ENCODE data around the gene CD300LF. TPM values are rescaled to one million over a fixed set of nuclear protein-coding genes. Genes with fewer than 3 reads are reported as not detected.
A peak's percentile ranks its signal among the peaks of the same experiment; 100 is the strongest.

Gene CD300LF
- total RNA-seq, 2 experiments from 2014 or later: not detected

DNA sequence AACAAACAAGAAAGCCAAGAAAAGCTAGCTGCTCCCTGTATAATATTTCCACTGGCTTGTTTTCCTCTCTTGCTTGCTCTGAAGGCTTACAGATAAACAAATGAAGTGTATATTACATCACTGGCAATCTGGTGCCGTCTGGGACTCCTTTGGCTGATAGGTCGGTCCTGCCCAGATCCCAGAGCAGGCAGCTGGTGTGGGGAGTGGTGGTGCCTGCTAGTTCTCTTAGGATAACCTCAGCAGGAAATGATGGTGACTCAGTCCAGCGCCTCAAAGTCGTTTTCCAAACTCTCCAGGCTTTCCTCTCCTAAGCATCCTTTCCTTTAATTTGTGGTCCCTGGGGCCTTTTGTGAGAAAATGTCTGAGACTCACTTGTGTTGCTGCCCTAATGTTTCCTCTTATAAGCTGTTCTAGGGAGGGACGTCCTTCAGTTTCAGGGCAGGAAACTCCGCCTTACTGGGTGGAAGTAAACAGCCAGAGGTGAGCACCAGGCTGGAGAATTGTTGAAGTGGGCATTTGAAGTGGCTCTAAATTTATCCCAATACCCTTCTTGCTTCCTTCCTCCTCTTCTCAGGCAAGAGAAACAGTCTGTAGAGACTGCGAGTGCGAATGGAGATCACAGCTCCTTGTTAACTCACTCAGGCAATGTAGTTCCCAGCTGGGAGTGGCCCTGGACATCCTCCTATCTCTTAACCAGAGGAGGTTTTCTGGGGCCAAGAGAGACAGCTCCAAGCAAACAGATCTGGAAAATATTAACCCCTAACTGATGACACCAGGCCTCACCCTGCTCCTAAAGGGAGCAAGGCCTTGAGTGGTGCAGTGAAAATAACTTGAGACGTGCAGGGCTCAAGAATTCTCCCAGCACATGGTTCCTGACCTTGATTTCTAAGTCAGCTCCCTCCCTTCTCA, 34.9 kb downstream of the CD300LF start:
- H3K27me3 Mint-ChIP-seq: peaks cover 58% of the 10 kb centered on the region
- POLR2A ChIA-PET: interaction anchor here (0.8 kb wide), 1 partner anchor 60 kb away, joined by 3 read pairs; no protein-coding TSS in a partner anchor

DNA sequence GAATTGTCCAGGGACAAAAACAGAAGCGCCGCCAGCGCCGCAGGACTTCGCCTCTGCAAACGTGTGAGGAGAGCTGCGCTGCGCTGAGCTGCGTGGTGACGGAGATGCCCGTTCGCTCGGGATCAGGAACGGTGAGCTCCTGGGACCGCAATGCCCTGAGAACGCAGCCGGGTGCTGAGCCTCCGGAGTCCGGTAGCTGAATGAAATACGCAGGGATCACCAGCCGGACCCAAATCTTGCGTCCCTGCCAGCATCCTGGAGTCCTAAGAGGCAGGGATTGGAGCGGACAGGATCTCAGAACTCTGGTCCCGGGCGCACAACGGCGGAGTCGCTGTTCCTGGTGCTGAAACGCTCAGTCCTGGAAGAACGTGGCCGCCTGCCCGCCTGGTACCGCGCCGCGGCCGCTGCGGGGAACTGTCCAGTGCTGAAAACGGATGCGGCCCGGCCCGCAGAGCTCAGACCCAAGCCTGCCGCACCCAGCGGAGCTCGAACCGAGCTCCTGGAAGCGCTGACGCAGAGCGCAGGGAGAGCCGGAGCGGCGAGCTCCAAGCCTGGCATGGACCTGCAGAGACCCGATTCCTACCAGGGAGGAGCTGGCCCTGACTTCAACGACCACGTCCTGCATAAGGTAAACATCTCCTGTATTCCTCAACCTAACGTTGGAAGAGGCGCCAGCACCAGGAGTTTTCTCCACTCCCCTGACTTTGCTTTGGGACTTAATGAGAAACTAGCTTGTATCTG, 41.5 kb downstream of the CD300LF start:
- Mint-ChIP-seq H3K36me3 (ENCODE audit: low read depth) (no peaks in the 10 kb centered on the region), H3K27me3 (peaks cover 72% of the 10 kb centered on the region), H3K27ac (no peak overlapping the region), H3K4me1 (no peaks in the 10 kb centered on the region), H3K9me3 (peaks cover 4% of the 10 kb centered on the region), H3K4me3 (no peak overlapping the region)
- ChIA-PET CTCF (interaction anchor here (0.6 to 3.0 kb wide), 8 partner anchors 14 to 375 kb away, joined by 3 to 15 read pairs (median 6); partner anchors contain the start of gene RAB37), POLR2A (interaction anchor here (1.1 kb wide), 1 partner anchor 202 kb away, joined by 4 read pairs; the partner anchor contains the start of gene FDXR)
- peak; percentile 78 for DNase-seq

More for the DNA sequence above, 34.9 kb downstream of the CD300LF start:
- Mint-ChIP-seq H3K4me1 (peaks cover 19% of the 10 kb centered on the region), H3K27ac (peak overlapping the region; percentile 34), H3K36me3 (ENCODE audit: low read depth) (no peaks in the 10 kb centered on the region), H3K4me3 (no peak overlapping the region), H3K9me3 (no peaks in the 10 kb centered on the region)
- no peak for DNase-seq
- CTCF ChIA-PET: interaction anchor here (1.2 to 5.4 kb wide), 3 partner anchors 20 to 239 kb away, joined by 5 to 29 read pairs (median 18); partner anchors contain the start of gene RAB37

- no peak for DNase-seq
- peaks cover 4% of the 10 kb centered on the region for H3K9me3 Mint-ChIP-seq
- peaks cover 73% of the 10 kb centered on the region for H3K27me3 Mint-ChIP-seq
- H3K4me1 Mint-ChIP-seq: no peaks in the 10 kb centered on the region
- no peaks in the 10 kb centered on the region for H3K36me3 Mint-ChIP-seq (ENCODE audit: low read depth)
- CTCF ChIA-PET: interaction anchor here (3.0 kb wide), 1 partner anchor 13 kb away, joined by 15 read pairs; no protein-coding TSS in a partner anchor
- H3K4me3 Mint-ChIP-seq: no peak overlapping the region
- no peak overlapping the region for H3K27ac Mint-ChIP-seq
- POLR2A ChIA-PET: no interaction called here
Observed at GRCh38 chr17:74670329-74670728, 42.4 kb downstream of the CD300LF start.

DNA sequence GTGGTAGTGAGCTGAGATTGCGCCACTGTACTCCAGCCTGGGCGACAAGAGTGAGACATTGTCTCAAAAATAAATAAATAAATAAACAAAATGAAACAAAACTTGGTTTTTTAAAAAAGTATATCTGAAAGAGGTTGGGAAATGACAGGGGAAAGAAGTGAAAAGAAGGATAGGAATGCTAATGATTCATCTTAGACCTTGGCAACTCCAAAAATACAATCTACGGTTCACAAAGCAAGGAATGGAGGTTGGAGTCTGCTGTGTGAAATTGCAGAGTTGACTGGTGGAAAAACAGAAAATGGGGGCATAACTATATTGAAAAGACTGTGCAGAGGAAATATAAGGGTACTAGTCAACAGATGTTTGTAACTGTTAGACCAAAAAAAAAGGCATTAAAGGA, 49.2 kb downstream of the CD300LF start:
- no peaks in the 10 kb centered on the region for H3K36me3 Mint-ChIP-seq (ENCODE audit: low read depth)
- DNase-seq: no peak
- no peak overlapping the region for H3K27ac Mint-ChIP-seq
- POLR2A ChIA-PET: no interaction called here
- CTCF ChIA-PET: interaction anchor here (1.2 kb wide), 1 partner anchor 73 kb away, joined by 3 read pairs; no protein-coding TSS in a partner anchor
- no peaks in the 10 kb centered on the region for H3K4me1 Mint-ChIP-seq
- no peaks in the 10 kb centered on the region for H3K9me3 Mint-ChIP-seq
- peaks cover 65% of the 10 kb centered on the region for H3K27me3 Mint-ChIP-seq
- no peak overlapping the region for H3K4me3 Mint-ChIP-seq

GRCh38 chr17:74659889-74660288, 52.8 kb downstream of the CD300LF start:
- Mint-ChIP-seq H3K27ac (no peak overlapping the region), H3K4me3 (no peak overlapping the region), H3K36me3 (ENCODE audit: low read depth) (no peaks in the 10 kb centered on the region), H3K27me3 (peaks cover 64% of the 10 kb centered on the region), H3K9me3 (no peaks in the 10 kb centered on the region), H3K4me1 (peaks cover 8% of the 10 kb centered on the region)
- POLR2A ChIA-PET: interaction anchor here (1.5 kb wide), 1 partner anchor 78 kb away, joined by 5 read pairs; the partner anchor contains the start of gene RAB37
- no peak for DNase-seq
- CTCF ChIA-PET: interaction anchor here (0.7 to 6.6 kb wide), 4 partner anchors 77 to 132 kb away, joined by 3 to 255 read pairs (median 28); partner anchors contain the start of gene RAB37

GRCh38 chr17:74658620-74659019, 54.1 kb downstream of the CD300LF start:
- DNase-seq: no peak
- no peak overlapping the region for H3K4me3 Mint-ChIP-seq
- CTCF ChIA-PET: interaction anchor here (0.6 to 6.6 kb wide), 13 partner anchors 18 to 300 kb away, joined by 3 to 255 read pairs (median 27); partner anchors contain the start of genes NAT9 and RAB37
- H3K27ac Mint-ChIP-seq: no peak overlapping the region
- peaks cover 8% of the 10 kb centered on the region for H3K4me1 Mint-ChIP-seq
- peaks cover 58% of the 10 kb centered on the region for H3K27me3 Mint-ChIP-seq
- H3K36me3 Mint-ChIP-seq (ENCODE audit: low read depth): no peaks in the 10 kb centered on the region
- H3K9me3 Mint-ChIP-seq: no peaks in the 10 kb centered on the region
- POLR2A ChIA-PET: interaction anchor here (1.5 kb wide), 1 partner anchor 79 kb away, joined by 5 read pairs; the partner anchor contains the start of gene RAB37

DNA sequence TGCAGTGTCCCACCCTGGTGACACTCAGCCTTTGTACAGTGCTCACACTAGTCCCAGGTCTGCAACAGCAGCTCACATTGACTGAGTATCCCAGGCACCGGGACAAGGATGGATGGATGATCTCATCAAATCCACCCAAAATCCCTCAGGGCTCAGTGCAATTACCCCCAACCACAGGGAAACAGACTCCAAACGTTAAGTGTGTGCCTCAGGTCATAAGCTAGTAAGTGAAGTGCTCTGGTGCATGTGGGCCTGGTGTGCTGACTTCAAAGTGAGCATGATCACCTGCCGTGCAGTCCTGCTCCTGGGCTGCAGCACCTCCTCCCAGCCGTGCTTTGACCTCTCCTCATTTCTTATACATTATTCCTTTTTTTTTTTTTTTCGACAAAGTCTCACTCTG, 58.0 kb downstream of the CD300LF start:
- H3K27me3 Mint-ChIP-seq: peaks cover 65% of the 10 kb centered on the region
- H3K9me3 Mint-ChIP-seq: no peaks in the 10 kb centered on the region
- no peak for DNase-seq
- ChIA-PET CTCF (interaction anchor here (0.7 to 6.6 kb wide), 2 partner anchors 63 to 82 kb away, joined by 4 to 255 read pairs; partner anchors contain the start of genes CD300LD and RAB37), POLR2A (interaction anchor here (1.0 kb wide), 1 partner anchor 83 kb away, joined by 3 read pairs; the partner anchor contains the start of gene RAB37)
- H3K27ac Mint-ChIP-seq: no peak overlapping the region
- H3K4me3 Mint-ChIP-seq: no peak overlapping the region
- H3K36me3 Mint-ChIP-seq (ENCODE audit: low read depth): no peaks in the 10 kb centered on the region
- peaks cover 8% of the 10 kb centered on the region for H3K4me1 Mint-ChIP-seq

GRCh38 chr17:74652020-74652419, 60.7 kb downstream of the CD300LF start:
- no peak for DNase-seq
- H3K27ac Mint-ChIP-seq: no peak overlapping the region
- peaks cover 73% of the 10 kb centered on the region for H3K27me3 Mint-ChIP-seq
- H3K4me1 Mint-ChIP-seq: peaks cover under 1% of the 10 kb centered on the region
- H3K9me3 Mint-ChIP-seq: no peaks in the 10 kb centered on the region
- ChIA-PET CTCF (no interaction called here), POLR2A (no interaction called here)
- H3K4me3 Mint-ChIP-seq: no peak overlapping the region
- no peaks in the 10 kb centered on the region for H3K36me3 Mint-ChIP-seq (ENCODE audit: low read depth)

DNA sequence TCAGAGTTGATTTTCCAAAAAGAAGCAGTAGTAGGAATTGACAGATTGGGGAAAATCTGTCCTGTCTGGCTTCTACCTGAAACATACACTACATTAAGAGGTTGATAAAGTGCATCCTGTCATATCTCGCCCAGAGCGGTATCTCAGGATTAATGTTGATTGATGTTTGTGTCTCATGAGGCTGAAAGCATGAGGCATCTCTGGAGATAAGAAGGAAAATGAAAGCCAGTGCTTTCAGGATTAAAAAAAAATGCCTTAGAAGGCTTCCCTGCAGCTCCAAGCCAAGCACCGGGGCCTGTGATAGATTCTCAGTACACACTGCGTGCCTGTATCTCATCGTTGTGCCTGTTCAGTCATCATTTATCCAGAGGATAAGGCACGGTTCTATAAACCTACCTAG, 62.8 kb downstream of the CD300LF start:
- POLR2A ChIA-PET: no interaction called here
- Mint-ChIP-seq H3K27ac (no peak overlapping the region), H3K27me3 (peaks cover 78% of the 10 kb centered on the region), H3K4me3 (no peak overlapping the region), H3K36me3 (ENCODE audit: low read depth) (no peaks in the 10 kb centered on the region), H3K9me3 (no peaks in the 10 kb centered on the region), H3K4me1 (no peaks in the 10 kb centered on the region)
- CTCF ChIA-PET: interaction anchor here (3.0 kb wide), 1 partner anchor 87 kb away, joined by 9 read pairs; the partner anchor contains the start of gene RAB37
- no peak for DNase-seq

GRCh38 chr17:74647871-74648672, 64.7 kb downstream of the CD300LF start:
- H3K27ac Mint-ChIP-seq: no peak overlapping the region

GRCh38 chr17:74646231-74646630, 66.5 kb downstream of the CD300LF start:
- H3K27me3 Mint-ChIP-seq: peaks cover 84% of the 10 kb centered on the region
- POLR2A ChIA-PET: no interaction called here
- peaks cover 10% of the 10 kb centered on the region for H3K4me1 Mint-ChIP-seq
- H3K9me3 Mint-ChIP-seq: no peaks in the 10 kb centered on the region
- DNase-seq: no peak
- no peak overlapping the region for H3K4me3 Mint-ChIP-seq
- no peaks in the 10 kb centered on the region for H3K36me3 Mint-ChIP-seq (ENCODE audit: low read depth)
- H3K27ac Mint-ChIP-seq: no peak overlapping the region
- CTCF ChIA-PET: no interaction called here

More at GRCh38 chr17:74647871-74648672, 64.7 kb downstream of the CD300LF start:
- POLR2A ChIA-PET: interaction anchor here (1.0 kb wide), 1 partner anchor 120 kb away, joined by 4 read pairs; no protein-coding TSS in a partner anchor
- no peak for DNase-seq
- Mint-ChIP-seq H3K4me3 (no peak overlapping the region), H3K36me3 (ENCODE audit: low read depth) (no peaks in the 10 kb centered on the region), H3K27me3 (peaks cover 82% of the 10 kb centered on the region), H3K9me3 (no peaks in the 10 kb centered on the region), H3K4me1 (no peaks in the 10 kb centered on the region)
- CTCF ChIA-PET: interaction anchor here (0.7 to 3.0 kb wide), 7 partner anchors 9 to 280 kb away, joined by 3 to 11 read pairs (median 4); partner anchors contain the start of gene RAB37

DNA sequence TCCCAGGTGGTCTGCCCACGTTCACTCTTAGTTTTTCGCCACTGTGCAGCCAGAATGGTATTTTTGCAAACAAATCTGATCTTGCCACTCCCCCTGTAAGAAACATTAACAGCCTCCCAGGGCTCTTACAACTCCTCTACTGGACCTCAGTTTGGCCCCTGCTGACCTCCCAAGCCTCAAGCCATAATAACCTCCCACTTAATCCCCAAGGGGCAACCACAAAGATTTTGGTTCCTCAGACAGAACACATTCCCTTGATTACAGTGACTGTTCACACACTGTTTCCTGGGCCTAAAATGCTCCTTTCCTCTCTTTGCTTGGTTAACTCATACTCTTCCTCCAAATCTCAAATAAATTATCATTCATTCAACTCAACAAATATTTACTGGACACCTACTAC, 67.7 kb downstream of the CD300LF start:
- Mint-ChIP-seq H3K36me3 (ENCODE audit: low read depth) (no peaks in the 10 kb centered on the region), H3K9me3 (no peaks in the 10 kb centered on the region), H3K4me1 (peaks cover 22% of the 10 kb centered on the region), H3K27ac (no peak overlapping the region), H3K27me3 (peaks cover 78% of the 10 kb centered on the region), H3K4me3 (no peak overlapping the region)
- POLR2A ChIA-PET: no interaction called here
- CTCF ChIA-PET: interaction anchor here (1.8 kb wide), 1 partner anchor 266 kb away, joined by 5 read pairs; no protein-coding TSS in a partner anchor
- no peak for DNase-seq

Measured in activated CD4-positive, alpha-beta memory T cell treated with anti-CD3 and anti-CD28 coated beads, Interleukin-2, amount 10 ng/mL, durations not matched to agents 7 days and 5 days (primary cell).